Spleen (tissue), 7 donors: ENCODE measurements around the gene TMEM129.

ENCODE experiments used
- CTCF ChIP-seq, 11 experiments: fragments of 200-600 bp in 7 of 11; fragments of 450-650 bp in 4 of 11; sonication (generic) in 4 of 11; IDR thresholded peaks in 8 of 11; conservative IDR thresholded peaks in 3 of 11; 1 replicate in 7 of 11; 2 replicates in 4 of 11; pipeline versions ENCODE4 v1.4.0 to v1.8.0; 2016 to 2021; ENCODE audit warnings: antibody characterized with exemption in 11 of 11, inconsistent platforms in 4 of 11, mild to moderate bottlenecking in 1 of 11
- POLR2A ChIP-seq, 3 donors: fragments of 450-650 bp; IDR thresholded peaks; one replicate each; pipeline ENCODE4 v1.5.1; 2017; ENCODE audit warnings: antibody characterized with exemption in 3 of 3, mild to moderate bottlenecking in 1 of 3
- POLR2AphosphoS5 ChIP-seq, 3 donors: sonication (generic); formaldehyde crosslinking; IDR thresholded peaks; one replicate each; pipeline ENCODE4 v1.5.1; 2017; ENCODE audit warnings: antibody characterized with exemption in 3 of 3
- donor health status: DM: no; HTN: no; CAD: no; lungs with moderate emphysema.
- donor health status: DM: no; HTN: no; CAD: no.
- donor health status: DM: no; HTN: no; CAD: no.

- TF ChIP-seq CTCF (IDR thresholded peaks at IDR 0.05 in 8 of 11, conservative IDR thresholded peaks at IDR 0.05 in 3 of 11) (no peak), POLR2A (IDR thresholded peaks at IDR 0.05) (no peak), POLR2AphosphoS5 (IDR thresholded peaks at IDR 0.05) (no peak)
Measured at GRCh38 chr4:1756893-1757779, 36.0 kb upstream of the TMEM129 start.
